Adipocyte (in vitro differentiated cells): ENCODE results near the gene MPC1.

Source experiments
- DNase-seq: peaks from one replicate; pipeline ENCODE4 v3.0.0-alpha.2; 2015; ENCODE audit warnings: low read depth
- H3K27me3 ChIP-seq: replicated peaks from 2 replicates; pipeline ENCODE4 v1.7.0; 2013; ENCODE audit warnings: mild to moderate bottlenecking, low read length, moderate library complexity; ENCODE audit not compliant: control insufficient read depth, insufficient read depth
- H3K36me3 ChIP-seq: 2 replicates; pipeline ENCODE4 v1.7.0; 2013; ENCODE audit warnings: low read length, mild to moderate bottlenecking, moderate library complexity; ENCODE audit not compliant: control insufficient read depth, insufficient read depth, severe bottlenecking
- H3K4me1 ChIP-seq: 2 replicates; pipeline ENCODE4 v1.7.0; 2013; ENCODE audit warnings: mild to moderate bottlenecking, low read length, moderate library complexity; ENCODE audit not compliant: control insufficient read depth, insufficient read depth
- H3K4me3 ChIP-seq: 2 replicates; pipeline ENCODE4 v1.7.0; 2013; ENCODE audit warnings: mild to moderate bottlenecking, low read length, moderate library complexity
- H3K9ac ChIP-seq: 2 replicates; pipeline ENCODE4 v1.7.0; 2013; ENCODE audit warnings: mild to moderate bottlenecking, low read length, moderate library complexity
- H3K9me3 ChIP-seq: 2 replicates; pipeline ENCODE4 v1.7.0; 2013; ENCODE audit warnings: mild to moderate bottlenecking, low read length, moderate library complexity; ENCODE audit not compliant: control insufficient read depth

The MPC1 gene

GRCh38 chr6:166325383-166326042 is 57.2 kb downstream of the MPC1 start:
- Histone ChIP-seq H3K4me3 (no peak overlapping the region), H3K36me3 (peaks cover 74% of the 10 kb centered on the region)
- no peak for DNase-seq

GRCh38 chr6:166323395-166323794 is 59.3 kb downstream of the MPC1 start:
- Histone ChIP-seq H3K4me3 (no peak overlapping the region), H3K36me3 (peaks cover 90% of the 10 kb centered on the region), H3K4me1 (no peaks in the 10 kb centered on the region), H3K9me3 (no peaks in the 10 kb centered on the region), H3K27me3 (no peaks in the 10 kb centered on the region), H3K9ac (no peak overlapping the region)
- no peak for DNase-seq

More at GRCh38 chr6:166325383-166326042, 57.2 kb downstream of the MPC1 start:
- Histone ChIP-seq H3K9me3 (no peaks in the 10 kb centered on the region), H3K27me3 (no peaks in the 10 kb centered on the region), H3K4me1 (peaks cover 6% of the 10 kb centered on the region), H3K9ac (no peak overlapping the region)

- Histone ChIP-seq H3K9me3 (no peaks in the 10 kb centered on the region), H3K9ac (no peak overlapping the region), H3K4me1 (no peaks in the 10 kb centered on the region), H3K36me3 (peaks cover 54% of the 10 kb centered on the region), H3K27me3 (no peaks in the 10 kb centered on the region), H3K4me3 (no peak overlapping the region)
- no peak for DNase-seq
These were observed 63.8 kb downstream of the MPC1 start for GRCh38 chr6:166318649-166319600.

GRCh38 chr6:166318227-166318626 is 64.5 kb downstream of the MPC1 start:
- no peaks in the 10 kb centered on the region for H3K27me3 ChIP-seq
- H3K36me3 ChIP-seq = peaks cover 47% of the 10 kb centered on the region
- H3K9ac ChIP-seq = no peak overlapping the region
- no peaks in the 10 kb centered on the region for H3K9me3 ChIP-seq
- DNase-seq = no peak
- H3K4me3 ChIP-seq = no peak overlapping the region
- no peaks in the 10 kb centered on the region for H3K4me1 ChIP-seq

GRCh38 chr6:166317261-166318212 is 65.2 kb downstream of the MPC1 start:
- no peaks in the 10 kb centered on the region for H3K4me1 ChIP-seq
- DNase-seq = no peak

GRCh38 chr6:166315436-166315835 is 67.3 kb downstream of the MPC1 start:
- DNase-seq = no peak
- Histone ChIP-seq H3K9ac (no peak overlapping the region), H3K9me3 (no peaks in the 10 kb centered on the region), H3K27me3 (peaks cover under 1% of the 10 kb centered on the region), H3K4me1 (no peaks in the 10 kb centered on the region), H3K36me3 (peaks cover 23% of the 10 kb centered on the region), H3K4me3 (no peak overlapping the region)

More at GRCh38 chr6:166317261-166318212, 65.2 kb downstream of the MPC1 start:
- Histone ChIP-seq H3K36me3 (peaks cover 40% of the 10 kb centered on the region), H3K27me3 (no peaks in the 10 kb centered on the region), H3K9ac (no peak overlapping the region), H3K4me3 (no peak overlapping the region), H3K9me3 (no peaks in the 10 kb centered on the region)
